Measurements from ENCODE around the gene RNF7. TPM values are rescaled to one million over a fixed set of nuclear protein-coding genes. Genes with fewer than 3 reads are reported as not detected.

RNF7 gene
- total RNA-seq, 1 experiment from 2014 or later: 124 TPM

Other genes starting within 250 kb of the RNF7 start
- gene GRK7, start 25.1 kb downstream of the RNF7 start, total RNA-seq (2014; rRNA removed; shearing (Covaris generic)): not detected in 2 replicates
- 45.6 and 51.0 TPM in 2 replicates for gene ATP1B3, start 138.3 kb downstream of the RNF7 start, total RNA-seq (2014; rRNA removed; shearing (Covaris generic))